NCI-H2196 (cell line): ENCODE data around the gene OPN4.

Experiments
- DNase-seq: peaks from one replicate; lab custom pipeline; 2025; ENCODE audit not compliant: unreplicated experiment; lab: John Stamatoyannopoulos, UW

OPN4 gene

GRCh38 chr10:86647773-86648703 lies 6.3 kb upstream of the OPN4 start:
- DNase-seq = no peak

- peak; percentile 60 for DNase-seq
These were observed 5.5 kb upstream of the OPN4 start for GRCh38 chr10:86648704-86649427.

DNA sequence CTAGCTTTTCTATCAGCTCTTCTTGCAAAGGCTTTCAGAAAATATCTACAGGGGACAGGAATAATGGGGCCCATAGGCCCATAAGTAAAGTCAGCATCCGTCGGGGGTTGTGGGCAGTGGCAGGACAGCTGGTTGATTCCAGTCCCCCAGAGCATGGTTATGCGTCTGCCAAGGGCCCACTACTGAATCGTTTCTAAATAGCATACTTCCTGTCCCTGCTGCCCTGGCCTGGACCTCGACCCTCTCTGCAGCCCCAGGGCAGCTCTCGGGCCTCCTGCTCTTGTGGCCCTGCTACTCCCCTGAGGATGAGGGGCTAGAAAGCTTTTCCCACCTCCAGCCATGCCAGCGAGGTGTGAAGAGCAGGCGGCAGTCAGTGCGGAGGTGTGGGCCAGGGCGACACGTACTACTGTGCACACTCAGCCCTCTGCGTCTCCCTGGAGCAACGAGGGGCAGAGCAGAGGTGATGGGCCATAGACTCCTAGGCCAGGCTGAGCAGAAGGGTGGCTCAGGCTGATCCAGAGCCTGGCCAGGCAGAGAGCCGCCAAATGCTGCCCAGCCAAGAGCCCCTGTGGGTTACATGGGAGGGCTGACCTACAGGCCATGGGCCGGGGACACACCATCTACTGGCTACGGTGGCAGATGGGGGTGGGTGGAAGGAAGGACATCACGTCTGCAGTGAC lies 4.7 kb upstream of the OPN4 start:
- DNase-seq = no peak

- DNase-seq = no peak
These were observed 4.2 kb upstream of the OPN4 start for GRCh38 chr10:86650151-86650550.

DNA sequence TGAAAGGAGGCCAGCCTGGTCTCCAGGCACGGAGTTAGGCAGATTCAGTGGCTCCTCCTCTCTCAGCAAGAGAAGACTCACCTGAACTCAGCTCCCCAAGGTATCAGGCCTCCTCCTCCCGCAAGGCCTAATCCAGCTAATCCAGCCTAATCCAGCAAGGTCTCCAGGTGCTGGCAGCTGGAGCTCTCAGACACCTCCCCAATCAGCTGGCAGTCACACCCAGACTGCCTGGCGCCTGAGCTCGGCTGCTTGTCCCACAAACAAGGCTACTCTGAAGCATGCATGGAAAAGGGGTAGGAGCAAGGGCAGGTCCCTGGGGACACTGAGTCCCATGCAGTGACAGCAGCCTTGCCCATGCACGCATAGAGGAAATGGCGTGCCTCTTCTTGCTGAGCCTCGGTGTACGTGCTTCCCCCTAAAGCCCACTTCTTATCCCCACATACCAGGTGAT lies 3.3 kb upstream of the OPN4 start:
- no peak for DNase-seq

DNA sequence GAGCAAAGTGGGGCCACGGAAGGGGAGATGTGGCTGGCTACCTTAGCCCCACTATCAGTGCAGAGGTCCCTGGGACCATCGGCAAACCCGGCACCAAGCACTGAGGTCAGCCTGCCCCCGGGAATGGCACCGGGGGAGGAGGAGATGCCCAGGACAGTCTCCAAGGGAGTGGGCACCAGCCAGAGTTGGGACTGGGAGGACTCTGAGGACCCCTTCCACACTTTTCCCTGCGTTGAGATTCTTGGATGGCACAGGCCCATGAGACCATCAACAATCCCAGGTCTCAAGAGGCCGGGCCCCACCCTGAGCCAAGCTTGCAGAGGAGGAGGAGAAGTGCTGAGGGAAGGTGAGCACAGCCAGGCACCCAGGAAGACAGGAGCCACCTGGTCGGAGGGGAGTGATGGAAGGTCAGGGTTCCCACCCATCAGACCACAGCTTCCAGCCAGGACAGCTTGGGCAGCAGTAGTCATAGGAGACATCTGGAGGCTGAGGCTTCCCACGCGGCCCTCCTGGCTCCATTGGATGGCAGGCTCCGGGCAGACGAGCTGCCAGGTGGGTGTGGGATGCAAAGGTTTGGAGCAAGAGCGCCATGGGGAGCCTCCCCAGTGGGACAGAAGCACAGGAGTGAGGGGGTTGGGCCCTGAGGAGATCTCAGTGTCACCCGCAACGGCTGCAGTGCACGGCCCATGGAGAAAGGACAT lies 2.6 kb upstream of the OPN4 start:
- DNase-seq = no peak

DNA sequence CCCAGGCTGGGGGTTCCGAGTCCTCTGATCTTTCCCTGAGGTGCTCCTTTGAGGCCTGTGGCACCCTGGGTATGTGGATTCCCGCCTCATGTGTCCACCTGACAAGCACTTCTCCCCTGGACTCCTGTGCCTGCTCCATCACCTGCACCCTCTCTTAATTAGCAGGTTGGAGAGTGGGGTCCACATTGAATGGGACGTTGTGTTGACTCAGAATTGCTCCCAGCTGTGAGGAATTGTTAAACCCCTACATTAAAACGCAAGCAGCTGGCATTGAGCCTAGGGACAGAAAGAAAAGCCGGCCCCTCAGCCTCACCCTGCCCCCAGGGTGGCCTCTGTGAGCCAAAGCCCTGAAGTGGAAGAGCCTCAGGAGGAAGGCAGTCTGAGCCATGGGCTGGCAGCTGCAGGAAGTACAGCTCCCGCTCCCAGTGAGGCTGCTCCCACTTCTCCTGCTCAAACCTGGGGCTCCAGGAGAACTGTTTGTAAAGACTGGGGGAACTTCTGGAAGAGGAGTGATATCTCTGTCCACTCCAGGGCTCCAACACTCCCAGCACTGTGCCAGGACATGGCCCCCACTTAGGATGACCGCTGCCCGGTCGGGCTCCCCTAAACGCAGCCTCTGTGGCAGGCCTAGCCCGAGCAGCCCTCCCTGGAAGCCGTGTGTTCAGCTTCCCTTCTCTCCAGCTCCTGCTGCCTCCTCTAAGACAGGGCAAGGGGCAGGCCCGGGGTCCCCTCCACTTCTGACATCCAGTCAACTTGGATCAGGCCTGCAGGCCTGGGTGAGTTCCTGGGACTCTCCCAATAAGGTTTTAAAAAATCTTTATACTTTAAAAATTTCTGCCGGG lies 1.8 kb upstream of the OPN4 start:
- peak; percentile 64 for DNase-seq

GRCh38 chr10:86653379-86653778 lies 968 bp upstream of the OPN4 start:
- DNase-seq = no peak

DNA sequence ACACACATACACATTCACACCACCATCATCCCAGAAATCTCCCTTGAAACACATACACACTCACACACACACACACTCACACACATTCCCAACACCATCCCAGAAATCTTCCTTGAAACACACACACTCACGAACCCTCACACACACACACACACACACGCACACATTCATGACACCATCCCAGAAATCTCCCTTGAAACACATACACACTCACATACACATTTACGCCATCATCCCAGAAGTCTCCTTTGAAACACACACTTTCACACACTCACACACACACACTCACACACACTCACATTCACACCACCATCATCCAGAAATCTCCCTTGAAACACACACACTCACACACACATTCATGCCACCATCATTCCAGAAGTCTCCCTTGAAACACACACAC lies 360 bp upstream of the OPN4 start:
- no peak for DNase-seq

DNA sequence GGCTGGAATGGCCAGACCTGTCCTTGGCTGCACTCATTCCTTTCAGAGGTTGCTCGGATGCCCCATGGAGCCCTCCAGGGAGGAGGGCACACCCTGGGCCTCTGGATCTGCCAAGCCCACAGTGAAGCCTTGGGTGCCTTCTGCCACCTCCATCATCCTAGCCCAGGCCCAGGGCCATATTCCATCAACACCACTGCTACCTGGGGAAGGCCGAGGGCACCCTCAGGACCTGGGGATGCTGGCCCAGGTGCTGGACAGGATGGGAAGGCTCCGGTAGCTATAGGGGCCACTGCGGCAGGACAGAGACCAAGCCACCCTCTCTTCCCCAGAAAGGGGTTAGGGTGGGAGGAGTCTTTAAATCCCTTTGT lies 810 bp downstream of the OPN4 start:
- no peak for DNase-seq

DNA sequence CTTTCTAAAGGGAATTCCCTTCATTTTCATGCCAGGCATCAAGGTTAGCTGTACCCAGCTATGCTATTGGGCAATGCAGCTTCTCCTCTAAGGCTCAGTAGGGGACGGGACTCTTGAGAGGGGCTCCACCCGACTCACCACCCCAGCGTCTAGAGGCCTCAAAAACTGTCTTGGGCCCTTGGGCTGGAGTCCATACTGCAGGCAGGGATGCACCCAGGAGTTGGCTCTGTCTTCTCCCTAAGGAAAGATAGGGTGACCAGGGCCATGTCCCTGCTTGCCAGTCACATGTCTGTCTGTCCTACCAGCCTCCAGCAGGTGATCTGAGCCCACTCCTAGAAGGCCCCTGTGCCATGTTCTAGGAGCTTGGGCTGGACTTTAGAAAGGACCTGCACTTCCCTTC lies 1.2 kb downstream of the OPN4 start:
- DNase-seq = no peak

GRCh38 chr10:86657011-86657395 lies 2.7 kb downstream of the OPN4 start:
- no peak for DNase-seq

GRCh38 chr10:86657396-86658011 lies 3.2 kb downstream of the OPN4 start:
- DNase-seq = no peak

GRCh38 chr10:86658261-86658741 lies 4.0 kb downstream of the OPN4 start:
- DNase-seq = no peak

- DNase-seq = no peak
These were observed 4.4 kb downstream of the OPN4 start for GRCh38 chr10:86658751-86659150.

- DNase-seq = no peak
These were observed 4.9 kb downstream of the OPN4 start for GRCh38 chr10:86659161-86659691.

DNA sequence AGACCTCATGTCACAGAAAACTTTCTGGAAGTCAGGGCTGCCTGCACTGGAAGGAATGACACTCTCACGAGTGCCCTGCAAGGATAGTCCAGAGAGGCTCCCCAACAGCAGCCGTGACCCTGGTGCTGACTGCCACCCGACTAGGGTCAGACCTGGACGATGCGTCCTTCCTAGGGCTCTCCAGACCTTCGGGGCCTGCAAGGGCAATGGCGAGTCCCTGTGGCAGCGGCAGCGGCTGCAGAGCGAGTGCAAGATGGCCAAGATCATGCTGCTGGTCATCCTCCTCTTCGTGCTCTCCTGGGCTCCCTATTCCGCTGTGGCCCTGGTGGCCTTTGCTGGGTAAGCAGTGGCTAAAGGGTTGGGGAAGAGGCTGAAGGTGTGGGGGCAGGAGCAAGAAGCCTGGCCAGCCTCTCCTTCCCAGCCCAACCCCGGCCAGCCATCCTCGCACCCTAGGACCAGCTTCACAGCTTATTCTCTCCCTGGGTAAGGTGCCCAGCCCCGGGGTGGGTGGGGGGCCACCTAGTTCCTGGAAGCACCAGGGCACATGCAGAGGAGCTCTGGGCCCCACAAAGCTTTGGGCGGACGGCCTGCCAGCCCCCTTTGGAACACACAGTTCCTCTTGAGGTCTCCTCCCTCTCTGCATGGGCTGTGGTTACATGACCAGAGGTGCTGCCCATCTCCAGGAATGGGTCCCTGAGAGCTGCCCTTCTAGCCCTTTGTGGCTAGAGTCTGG lies 5.5 kb downstream of the OPN4 start:
- no peak for DNase-seq

GRCh38 chr10:86661161-86662025 lies 7.0 kb downstream of the OPN4 start:
- DNase-seq = peak; percentile 39
